T-cell (primary cell): ENCODE results near the gene GARIN5B. TPM values are rescaled to one million over a fixed set of nuclear protein-coding genes. Genes with fewer than 3 reads are reported as not detected.

Experiments used
- ATAC-seq, 4 experiments: fragments of 200-7000 bp in 3 of 4; fragments of 150-1000 bp in 1 of 4; cut with Tn5 transposase; replicated peaks in 1 of 4; 1 replicate in 3 of 4; 2 replicates in 1 of 4; pipeline ENCODE4 v1.10.0; 2021; ENCODE audit warnings: moderate library complexity in 3 of 4, mild to moderate bottlenecking in 2 of 4, moderate number of reproducible peaks in 1 of 4
- CTCF ChIA-PET, 2 donors: fragments of 300-600 bp; sonication (Branson Sonifier 250); formaldehyde crosslinking; loops; one replicate each; lab custom pipeline; 2022; ENCODE audit warnings: antibody characterized with exemption in 2 of 2; lab: Charles Lee
- POLR2A ChIA-PET, 2 donors: fragments of 300-600 bp; sonication (Branson Sonifier 250); formaldehyde crosslinking; loops; one replicate each; lab custom pipeline; 2022; ENCODE audit warnings: antibody characterized with exemption in 2 of 2; lab: Charles Lee
- DNase-seq, 35 experiments: peaks; one replicate each; pipeline versions ENCODE4 v3.0.0 to v3.0.0-alpha.2; 2013 to 2023
- H3K27ac ChIP-seq: one replicate; pipeline ENCODE4 v1.5.1; 2013; ENCODE audit warnings: low read length
- H3K27me3 ChIP-seq, 2 experiments: replicated peaks in 1 of 2; 1 replicate in 1 of 2; 2 replicates in 1 of 2; pipeline versions ENCODE4 v1.6.1 to v1.7.0; 2013; ENCODE audit warnings: low read length in 1 of 2, mixed read lengths in 1 of 2; ENCODE audit not compliant: control insufficient read depth in 2 of 2, insufficient read depth in 2 of 2; ENCODE audit errors: extremely low read depth in 1 of 2
- H3K36me3 ChIP-seq, 2 donors: 1 replicate in 1 of 2; 2 replicates in 1 of 2; pipeline versions ENCODE4 v1.6.1 to v1.7.0; 2013; ENCODE audit warnings: low read length in 1 of 2; ENCODE audit not compliant: control insufficient read depth in 2 of 2, insufficient read depth in 1 of 2; ENCODE audit errors: extremely low read depth in 1 of 2
- H3K4me1 ChIP-seq, 2 experiments: 1 replicate in 1 of 2; 2 replicates in 1 of 2; pipeline versions ENCODE4 v1.6.1 to v1.7.0; 2013; ENCODE audit warnings: low read length in 2 of 2, mixed read lengths in 1 of 2; ENCODE audit not compliant: insufficient read depth in 2 of 2, control insufficient read depth in 1 of 2; ENCODE audit errors: extremely low read depth in 1 of 2
- H3K4me3 ChIP-seq, 2 donors: 1 replicate in 1 of 2; 2 replicates in 1 of 2; pipeline versions ENCODE4 v1.5.1 to v1.7.0; 2013; ENCODE audit warnings: mild to moderate bottlenecking in 2 of 2, low read length in 1 of 2, moderate library complexity in 1 of 2; ENCODE audit not compliant: control insufficient read depth in 1 of 2; ENCODE audit errors: extremely low read depth in 1 of 2
- H3K9me3 ChIP-seq: 2 replicates; pipeline ENCODE4 v1.7.0; 2013
- H3K27ac Mint-ChIP-seq, 2 donors: one replicate each; pipeline ENCODE4 v1.8.0; 2020 to 2021; ENCODE audit warnings: mild to moderate bottlenecking in 2 of 2, mixed read lengths in 2 of 2
- H3K27me3 Mint-ChIP-seq, 2 donors: one replicate each; pipeline ENCODE4 v1.8.0; 2021 to 2022; ENCODE audit warnings: mixed read lengths in 2 of 2
- H3K36me3 Mint-ChIP-seq: one replicate; pipeline ENCODE4 v1.8.0; 2021; ENCODE audit warnings: mixed read lengths
- H3K4me1 Mint-ChIP-seq, 3 donors: one replicate each; pipeline ENCODE4 v1.8.0; 2020 to 2022; ENCODE audit warnings: mixed read lengths in 3 of 3, mild to moderate bottlenecking in 1 of 3
- H3K4me3 Mint-ChIP-seq, 3 donors: one replicate each; pipeline ENCODE4 v1.8.0; 2020 to 2022; ENCODE audit warnings: mild to moderate bottlenecking in 3 of 3, mixed read lengths in 3 of 3, moderate library complexity in 3 of 3
- H3K9me3 Mint-ChIP-seq, 3 donors: one replicate each; pipeline ENCODE4 v1.8.0; 2020 to 2022; ENCODE audit warnings: mixed read lengths in 3 of 3
- WGBS: methylation state at CpG from one replicate; pipeline ENCODE4 v1.1.5; 2013; ENCODE audit warnings: missing lambda C conversion rate; ENCODE audit not compliant: insufficient coverage; 5-methylcytosine and 5-hydroxymethylcytosine counted together
- total RNA-seq, 35 experiments: library from RNA in 6 of 35; stranded (reverse) in 6 of 35; fragments of 120-200 nt in 1 of 35; gene quantifications; one replicate each; pipeline versions ENCODE4 v1.2.1 to v1.2.4 and lab custom pipeline; 2013 to 2026

Gene GARIN5B
- total RNA-seq, 5 donors from 2014 or later (not counting 1 experiment from before 2014, with no cell fraction given): not detected

DNA sequence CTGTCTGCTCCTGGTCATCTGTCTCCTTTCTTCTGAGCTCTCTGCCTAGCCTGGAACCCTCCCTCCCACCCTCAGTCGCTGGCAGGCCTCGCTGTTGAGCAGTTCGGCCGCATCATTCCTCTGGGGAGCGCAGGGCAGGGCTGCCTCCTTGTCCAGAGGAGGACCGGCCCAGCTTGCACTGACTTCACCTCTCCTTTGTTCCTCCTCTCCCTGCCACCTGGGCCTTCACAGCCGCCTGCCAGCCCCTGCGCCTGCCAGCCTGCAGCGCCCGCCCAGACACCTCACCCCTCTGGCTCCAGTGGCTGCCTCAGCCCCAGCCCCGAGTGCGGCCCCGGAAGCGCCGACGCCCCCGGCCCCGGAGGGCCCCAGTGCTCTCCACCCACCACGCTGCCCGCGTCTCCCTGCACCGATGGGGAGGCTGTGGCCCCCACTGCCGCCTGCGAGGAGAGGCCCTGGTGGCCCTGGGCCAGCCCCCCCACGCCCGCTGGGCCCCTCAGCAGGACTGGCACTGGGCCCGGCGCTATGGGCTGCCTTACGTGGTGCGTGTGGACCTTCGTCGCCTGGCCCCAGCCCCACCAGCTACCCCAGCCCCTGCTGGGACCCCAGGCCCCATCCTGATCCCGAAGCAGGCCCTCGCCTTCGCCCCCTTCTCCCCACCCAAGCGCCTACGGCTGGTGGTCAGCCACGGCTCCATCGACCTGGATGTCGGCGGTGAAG, 16.2 kb downstream of the GARIN5B start:
- Histone ChIP-seq H3K36me3 (peaks cover 3 to 13% of the 10 kb centered on the region in 2 donors), H3K4me3 (no peak overlapping the region), H3K27me3 (peaks cover 0 to 22% of the 10 kb centered on the region in 2 experiments), H3K27ac (no peak overlapping the region), H3K9me3 (no peaks in the 10 kb centered on the region), H3K4me1 (peaks cover 0 to 3% of the 10 kb centered on the region in 2 experiments)
- Mint-ChIP-seq H3K9me3 (no peaks in the 10 kb centered on the region), H3K36me3 (peaks cover 16% of the 10 kb centered on the region), H3K27ac (no peak overlapping the region), H3K27me3 (peaks cover 9 to 16% of the 10 kb centered on the region in 2 donors), H3K4me3 (no peak overlapping the region), H3K4me1 (peaks cover 3 to 10% (median 5%) of the 10 kb centered on the region in 3 donors)
- ChIA-PET POLR2A (interaction anchor here in 1 of 2 donors (1.6 kb wide), 1 partner anchor 8 kb away, joined by 5 read pairs; the partner anchor contains the start of gene KMT5C), CTCF (no interaction called here)
- DNase-seq (no peak), ATAC-seq (peak in 1 of 4 experiments; percentile 16)
- 93% methylated on average over 31 of the region's 41 CpGs for WGBS

DNA sequence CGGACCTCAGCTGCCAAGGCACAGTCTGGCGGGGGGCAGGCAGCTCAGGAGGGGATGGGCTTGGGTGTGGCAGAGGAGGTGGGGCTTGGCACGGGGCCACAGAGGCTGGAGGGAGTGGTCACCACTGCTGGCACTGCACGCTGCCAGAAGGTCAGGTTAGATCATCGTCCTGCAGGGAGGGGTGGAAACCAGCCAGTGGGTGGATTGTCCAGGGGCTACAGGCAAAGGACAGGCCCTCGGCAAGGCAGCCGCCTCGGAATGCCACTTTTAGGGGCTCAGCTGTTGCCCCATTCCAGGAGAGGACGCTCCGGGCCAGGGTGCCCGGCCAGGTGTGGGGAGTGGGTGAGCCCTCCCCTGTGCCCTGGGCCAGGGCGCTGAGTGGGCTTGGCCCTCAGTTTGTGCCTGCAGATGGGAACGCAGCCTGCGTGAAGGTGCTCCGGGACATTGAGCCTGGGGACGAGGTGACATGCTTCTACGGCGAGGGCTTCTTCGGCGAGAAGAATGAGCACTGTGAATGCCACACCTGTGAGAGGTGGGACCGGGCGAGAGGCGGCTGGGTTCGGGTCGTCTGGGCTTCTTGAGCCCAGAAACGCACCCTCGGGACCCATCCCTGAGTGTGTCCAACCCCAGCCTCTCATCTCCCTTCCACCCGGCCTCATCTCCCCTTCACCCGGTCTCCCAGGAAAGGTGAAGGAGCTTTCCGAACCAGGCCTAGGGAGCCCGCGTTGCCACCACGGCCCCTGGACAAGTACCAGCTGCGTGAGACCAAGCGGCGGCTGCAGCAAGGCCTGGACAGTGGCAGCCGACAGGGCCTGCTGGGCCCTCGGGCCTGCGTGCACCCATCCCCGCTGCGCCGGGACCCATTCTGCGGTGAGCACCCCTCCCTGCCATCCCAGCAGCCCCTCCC, 17.0 kb downstream of the GARIN5B start:
- no peaks in the 10 kb centered on the region for H3K9me3 ChIP-seq
- H3K4me3 Mint-ChIP-seq: no peak overlapping the region
- peaks cover 2 to 9% of the 10 kb centered on the region in 2 experiments for H3K4me1 ChIP-seq
- no peak overlapping the region for H3K4me3 ChIP-seq
- H3K27me3 ChIP-seq: peaks cover 0 to 14% of the 10 kb centered on the region in 2 experiments
- H3K27me3 Mint-ChIP-seq: peaks cover under 1 to 8% of the 10 kb centered on the region in 2 donors
- H3K36me3 Mint-ChIP-seq: peaks cover 16% of the 10 kb centered on the region
- peak in 1 of 4 experiments; percentile 11 for ATAC-seq
- H3K27ac ChIP-seq: no peak overlapping the region
- ChIA-PET CTCF (no interaction called here), POLR2A (no interaction called here)
- peaks cover 3 to 13% of the 10 kb centered on the region in 2 donors for H3K36me3 ChIP-seq
- H3K9me3 Mint-ChIP-seq: no peaks in the 10 kb centered on the region
- no peak for DNase-seq
- H3K4me1 Mint-ChIP-seq: peaks cover 1 to 7% (median 5%) of the 10 kb centered on the region in 3 donors
- no peak overlapping the region for H3K27ac Mint-ChIP-seq
- WGBS: 91% methylated on average over 31 of the region's 43 CpGs

DNA sequence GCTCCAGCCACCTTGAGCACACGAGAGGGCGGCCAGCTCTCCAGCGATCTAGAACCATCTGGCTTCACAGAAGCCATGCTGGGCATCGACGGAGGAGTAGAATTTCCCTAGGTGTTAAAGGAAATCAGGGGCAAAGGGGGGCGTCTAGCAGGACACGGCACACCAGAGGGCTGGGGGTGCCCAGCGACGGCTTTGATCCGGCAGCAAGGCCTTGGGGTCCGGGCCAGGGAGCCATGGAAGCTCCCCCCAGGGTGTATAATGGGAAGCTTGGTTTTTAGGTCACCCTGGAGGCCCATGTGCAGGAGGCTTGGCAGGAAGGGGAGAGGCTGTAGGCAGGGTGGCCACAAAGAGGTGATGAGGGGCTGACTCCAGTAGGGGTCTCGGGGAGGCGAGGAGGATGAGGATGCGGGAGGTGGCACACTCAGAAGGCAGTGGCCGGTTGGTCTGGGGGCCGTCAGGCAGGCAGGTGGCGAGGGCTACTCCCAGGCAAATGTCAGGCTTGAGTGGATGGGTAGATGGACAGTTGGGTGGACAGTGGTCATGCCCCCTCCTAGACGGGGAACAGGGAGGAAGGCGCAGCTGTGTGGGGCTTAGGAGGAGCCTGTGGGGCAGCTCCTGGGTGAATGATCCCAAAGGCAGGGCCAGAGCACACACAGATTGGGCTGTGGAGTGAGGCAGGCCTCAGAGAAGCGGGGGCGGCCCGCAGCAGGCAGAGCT, 17.8 kb downstream of the GARIN5B start:
- WGBS: 96% methylated on average over 21 of the region's 22 CpGs
- H3K36me3 ChIP-seq: peaks cover 3 to 13% of the 10 kb centered on the region in 2 donors
- H3K36me3 Mint-ChIP-seq: peaks cover 16% of the 10 kb centered on the region
- H3K4me3 ChIP-seq: no peak overlapping the region
- H3K27ac Mint-ChIP-seq: peak overlapping the region in 1 of 2 donors; percentile 19
- POLR2A ChIA-PET: no interaction called here
- H3K27me3 ChIP-seq: peaks cover 0 to 13% of the 10 kb centered on the region in 2 experiments
- ATAC-seq: no peak
- peaks cover 0 to under 1% of the 10 kb centered on the region in 2 donors for H3K27me3 Mint-ChIP-seq
- H3K4me1 ChIP-seq: peaks cover 2 to 17% of the 10 kb centered on the region in 2 experiments
- H3K9me3 ChIP-seq: no peaks in the 10 kb centered on the region
- no peak for DNase-seq
- peaks cover 9 to 12% (median 11%) of the 10 kb centered on the region in 3 donors for H3K4me1 Mint-ChIP-seq
- no peak overlapping the region for H3K27ac ChIP-seq
- H3K9me3 Mint-ChIP-seq: no peaks in the 10 kb centered on the region
- CTCF ChIA-PET: no interaction called here
- no peak overlapping the region for H3K4me3 Mint-ChIP-seq

DNA sequence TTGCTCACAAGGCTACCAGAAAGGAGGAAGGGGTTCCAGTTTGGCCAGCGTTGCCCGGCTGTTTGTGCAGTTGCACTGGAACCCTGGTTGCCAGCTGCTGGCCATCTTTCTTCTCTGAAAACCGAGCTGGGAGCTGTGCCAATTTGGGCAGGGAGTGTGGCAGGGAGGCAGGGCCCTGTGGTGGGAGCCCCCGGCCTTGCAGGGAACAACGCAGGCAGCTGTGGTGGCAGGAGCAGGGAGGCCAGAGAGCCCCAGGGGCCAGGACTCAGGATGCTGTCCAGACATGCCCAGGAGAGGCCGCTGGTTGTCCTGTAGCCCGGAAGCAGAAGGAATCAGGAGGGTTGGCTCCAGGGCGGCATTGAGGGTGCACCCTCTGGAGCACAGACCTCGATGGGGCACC, 18.6 kb downstream of the GARIN5B start:
- Histone ChIP-seq H3K4me3 (no peak overlapping the region), H3K27me3 (peaks cover 0 to 13% of the 10 kb centered on the region in 2 experiments), H3K9me3 (no peaks in the 10 kb centered on the region), H3K4me1 (peaks cover 2 to 20% of the 10 kb centered on the region in 2 experiments), H3K27ac (no peak overlapping the region), H3K36me3 (peaks cover 3 to 13% of the 10 kb centered on the region in 2 donors)
- ChIA-PET POLR2A (no interaction called here), CTCF (interaction anchor here in 1 of 2 donors (0.7 kb wide), 1 partner anchor 32 kb away, joined by 6 read pairs; no protein-coding TSS in a partner anchor)
- no peak overlapping the region for H3K27ac Mint-ChIP-seq
- DNase-seq (no peak), ATAC-seq (no peak)
- WGBS: 97% methylated on average over 9 of the region's 9 CpGs
- H3K36me3 Mint-ChIP-seq: peaks cover 16% of the 10 kb centered on the region
- H3K27me3 Mint-ChIP-seq: no peaks in the 10 kb centered on the region
- no peak overlapping the region for H3K4me3 Mint-ChIP-seq
- H3K4me1 Mint-ChIP-seq: peaks cover 10 to 16% (median 14%) of the 10 kb centered on the region in 3 donors
- no peaks in the 10 kb centered on the region for H3K9me3 Mint-ChIP-seq

DNA sequence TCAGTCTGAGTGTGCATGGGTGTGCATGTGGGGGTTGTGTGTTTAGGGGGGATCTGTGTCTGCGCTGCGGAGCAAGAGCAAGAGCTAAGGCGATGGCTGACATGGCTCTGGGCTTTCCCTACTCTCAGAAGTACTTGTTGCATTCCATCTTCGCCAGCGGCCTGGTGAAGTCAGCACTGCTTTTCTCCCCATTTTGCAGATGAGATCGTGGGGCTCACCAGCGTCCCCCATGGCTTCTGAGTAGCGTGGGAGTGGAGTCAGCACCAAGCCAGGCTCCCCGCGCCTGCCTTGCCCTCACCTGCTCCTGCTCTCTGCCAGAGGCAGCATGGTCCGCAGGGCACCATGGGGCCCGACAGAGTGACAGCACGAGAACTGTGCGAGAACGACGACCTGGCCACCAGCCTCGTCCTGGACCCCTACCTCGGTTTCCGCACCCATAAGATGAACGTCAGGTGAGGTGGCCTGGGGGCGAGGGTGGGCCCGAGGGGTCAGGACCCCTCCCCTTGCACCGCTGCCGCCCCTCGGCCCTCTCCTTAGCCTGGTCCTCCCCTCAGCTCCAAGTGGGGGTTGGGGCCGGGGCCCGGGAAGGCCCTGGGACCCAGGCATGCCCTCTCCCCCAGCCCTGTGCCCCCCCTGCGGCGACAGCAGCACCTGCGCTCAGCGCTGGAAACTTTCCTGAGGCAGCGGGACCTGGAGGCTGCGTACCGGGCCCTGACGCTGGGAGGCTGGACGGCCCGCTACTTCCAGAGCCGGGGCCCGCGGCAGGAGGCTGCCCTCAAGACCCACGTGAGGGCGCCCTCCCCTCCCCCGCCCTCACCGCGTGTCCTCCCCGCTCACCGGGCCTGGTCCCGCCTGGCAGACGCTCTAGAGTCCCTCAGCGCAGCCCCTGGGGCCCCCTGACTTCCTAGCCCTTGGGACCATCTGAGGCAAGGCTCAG, 21.2 kb downstream of the GARIN5B start:
- Histone ChIP-seq H3K4me3 (no peak overlapping the region), H3K4me1 (peaks cover 6 to 31% of the 10 kb centered on the region in 2 experiments), H3K27me3 (peaks cover 0 to 16% of the 10 kb centered on the region in 2 experiments), H3K27ac (no peak overlapping the region), H3K36me3 (peaks cover 3 to 13% of the 10 kb centered on the region in 2 donors), H3K9me3 (no peaks in the 10 kb centered on the region)
- CTCF ChIA-PET: no interaction called here
- Mint-ChIP-seq H3K9me3 (no peaks in the 10 kb centered on the region), H3K4me3 (peak overlapping the region; percentile 53 to 78 (median 62)), H3K36me3 (peaks cover 16% of the 10 kb centered on the region), H3K27ac (peak overlapping the region in 1 of 2 donors; percentile 28), H3K4me1 (peaks cover 19 to 25% (median 21%) of the 10 kb centered on the region in 3 donors), H3K27me3 (no peaks in the 10 kb centered on the region)
- WGBS: 93% methylated on average over 47 of the region's 50 CpGs
- ATAC-seq (no peak), DNase-seq (no peak)
- POLR2A ChIA-PET: no interaction called here
